AG09319 (cell line): ENCODE measurements around the gene TET2.

Source experiments
- DNase-seq: peaks from one replicate; pipeline ENCODE4 v3.0.0-alpha.2; 2010; ENCODE audit warnings: low read depth; ENCODE audit errors: extremely low read depth
- TF ChIP-seq, protein P1 (sequence below): IDR thresholded peaks from 2 replicates; pipeline ENCODE4 v1.5.1; 2011; ENCODE audit warnings: low read depth, mild to moderate bottlenecking, inconsistent platforms, low read length, moderate library complexity

Gene TET2

DNA sequence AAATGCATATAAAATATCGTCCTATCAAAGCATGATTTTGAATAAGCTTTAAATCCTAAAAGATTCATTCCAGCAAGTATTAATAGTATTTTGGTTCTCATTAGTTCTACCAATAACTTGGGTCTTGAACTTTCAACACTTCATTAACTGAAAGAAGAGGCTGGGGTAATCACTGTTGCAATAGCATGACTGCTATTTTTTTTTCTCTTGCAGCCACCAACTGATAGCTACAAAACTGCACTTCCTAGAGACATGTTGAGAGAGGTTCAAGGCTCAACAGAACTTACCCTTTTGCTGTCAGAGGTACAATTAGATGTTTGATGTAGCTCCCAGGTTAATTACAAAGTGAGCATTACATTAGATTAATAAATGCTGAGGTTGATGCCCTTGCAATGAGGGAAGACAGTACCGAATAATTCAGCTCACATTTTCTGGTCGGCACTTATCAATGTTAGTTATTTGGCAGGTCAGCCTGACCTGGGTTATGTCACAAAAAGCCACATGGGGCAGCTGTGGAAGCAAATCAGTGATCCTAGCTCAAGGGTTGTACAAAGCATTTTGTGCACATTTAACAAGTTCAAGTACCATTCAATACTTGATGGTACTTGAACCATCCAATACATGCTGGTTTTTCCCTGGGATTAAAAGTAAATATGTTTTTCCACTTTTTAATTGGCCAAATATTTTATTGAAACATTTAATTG, 29.9 kb upstream of the TET2 start:
- DNase-seq, result no peak
- TF ChIP-seq, protein P1, sequence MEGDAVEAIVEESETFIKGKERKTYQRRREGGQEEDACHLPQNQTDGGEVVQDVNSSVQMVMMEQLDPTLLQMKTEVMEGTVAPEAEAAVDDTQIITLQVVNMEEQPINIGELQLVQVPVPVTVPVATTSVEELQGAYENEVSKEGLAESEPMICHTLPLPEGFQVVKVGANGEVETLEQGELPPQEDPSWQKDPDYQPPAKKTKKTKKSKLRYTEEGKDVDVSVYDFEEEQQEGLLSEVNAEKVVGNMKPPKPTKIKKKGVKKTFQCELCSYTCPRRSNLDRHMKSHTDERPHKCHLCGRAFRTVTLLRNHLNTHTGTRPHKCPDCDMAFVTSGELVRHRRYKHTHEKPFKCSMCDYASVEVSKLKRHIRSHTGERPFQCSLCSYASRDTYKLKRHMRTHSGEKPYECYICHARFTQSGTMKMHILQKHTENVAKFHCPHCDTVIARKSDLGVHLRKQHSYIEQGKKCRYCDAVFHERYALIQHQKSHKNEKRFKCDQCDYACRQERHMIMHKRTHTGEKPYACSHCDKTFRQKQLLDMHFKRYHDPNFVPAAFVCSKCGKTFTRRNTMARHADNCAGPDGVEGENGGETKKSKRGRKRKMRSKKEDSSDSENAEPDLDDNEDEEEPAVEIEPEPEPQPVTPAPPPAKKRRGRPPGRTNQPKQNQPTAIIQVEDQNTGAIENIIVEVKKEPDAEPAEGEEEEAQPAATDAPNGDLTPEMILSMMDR, result no peak

DNA sequence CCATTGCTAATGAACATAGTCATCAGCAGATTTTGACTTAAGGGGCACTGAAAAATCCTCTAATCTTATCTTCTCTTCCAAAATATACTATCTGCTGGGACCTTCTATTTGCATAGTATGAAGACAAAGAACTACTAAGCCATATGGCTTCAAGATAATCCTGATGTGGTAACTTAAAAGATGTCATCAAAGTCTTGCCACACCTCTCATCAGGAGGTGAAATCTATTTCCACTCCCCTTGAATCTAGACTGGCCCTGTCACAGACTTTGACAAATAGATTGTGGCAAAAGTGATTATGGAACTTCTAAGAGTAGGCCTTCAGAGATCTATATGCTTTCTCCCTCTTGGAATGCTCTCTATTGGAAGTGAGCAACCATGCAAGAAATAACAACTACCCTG, 27.3 kb upstream of the TET2 start:
- no peak for DNase-seq
- TF ChIP-seq, protein P1, result no peak

DNA sequence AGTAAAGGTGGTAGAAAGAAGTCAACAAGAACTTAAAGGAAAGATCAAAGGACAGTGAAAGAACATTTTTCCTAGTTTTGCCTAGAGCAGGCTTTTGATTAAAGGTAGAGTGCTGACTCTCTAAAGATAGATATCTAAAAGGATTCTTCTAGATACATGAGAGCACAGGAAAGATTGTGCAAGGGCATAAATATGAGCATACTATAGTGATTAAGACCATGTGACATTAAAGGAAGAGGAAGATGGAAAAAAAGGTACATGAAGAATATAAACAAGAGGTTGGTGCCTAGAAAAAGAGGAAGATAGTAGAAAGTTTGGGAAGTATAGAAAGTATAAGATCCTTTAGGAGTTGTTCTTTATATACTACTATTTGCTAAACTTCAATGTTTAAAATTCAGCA, 26.1 kb upstream of the TET2 start:
- DNase-seq, result no peak

DNA sequence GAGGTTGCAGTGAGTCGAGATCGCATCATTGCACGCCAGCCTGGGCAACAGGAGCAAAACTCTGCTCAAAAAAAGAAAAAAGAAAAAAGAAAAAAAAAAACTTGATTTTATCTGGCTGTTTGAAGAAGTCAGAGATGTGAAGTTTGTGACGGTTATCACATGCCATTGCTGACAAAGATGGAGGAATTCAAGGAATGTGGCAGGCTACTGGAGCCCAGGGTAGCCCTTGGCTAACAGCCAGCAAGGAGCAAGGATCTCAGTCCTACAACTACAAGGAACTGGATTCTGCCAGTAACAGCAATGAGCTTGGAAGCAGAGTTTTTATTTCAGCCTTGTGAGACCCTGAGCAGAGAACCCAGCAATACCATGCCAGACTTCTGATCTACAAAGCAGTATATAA, 24.3 kb upstream of the TET2 start:
- DNase-seq, result no peak
- TF ChIP-seq, protein P1, result no peak

More for the DNA sequence above, 26.1 kb upstream of the TET2 start:
- TF ChIP-seq, protein P1, result no peak

DNA sequence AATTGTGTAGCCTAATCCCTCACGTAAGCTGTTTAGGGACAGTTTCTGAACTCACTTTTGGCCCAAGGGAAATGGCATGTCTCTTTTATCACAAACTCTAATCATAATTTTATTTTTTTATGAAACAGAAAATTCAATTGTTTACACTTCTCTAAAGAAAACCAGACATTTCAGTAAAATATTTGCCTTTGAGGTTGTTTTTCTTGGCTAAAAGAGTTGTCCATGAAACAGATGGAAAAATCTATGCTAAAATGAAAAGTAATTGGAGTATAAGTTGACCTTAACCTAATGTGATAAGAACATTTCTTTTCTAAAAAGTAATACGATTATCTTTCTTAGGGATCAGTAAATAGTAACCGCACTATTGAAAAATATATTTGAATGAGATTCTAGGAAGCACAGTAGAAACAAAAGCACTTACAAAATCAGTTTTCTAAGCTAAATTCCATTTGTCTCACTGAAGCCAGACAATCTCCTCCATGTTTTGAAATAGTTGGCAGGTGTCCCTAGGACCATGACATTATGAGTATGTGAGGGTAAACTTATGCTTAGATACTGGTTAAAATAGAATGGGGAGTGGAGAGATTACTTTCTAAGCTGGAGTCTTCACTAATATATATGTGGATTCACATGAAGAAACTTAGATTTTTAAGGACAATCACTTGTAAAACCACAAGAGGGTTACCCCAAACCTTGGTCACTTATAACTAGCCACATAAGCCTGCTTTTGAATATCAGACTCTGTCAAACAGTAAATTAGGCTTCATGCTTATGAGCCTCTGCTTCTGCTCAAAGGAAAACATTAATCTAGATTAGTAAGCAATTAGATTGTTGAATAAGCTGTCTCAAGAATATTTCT, 20.1 kb upstream of the TET2 start:
- DNase-seq, result no peak
- TF ChIP-seq, protein P1, result no peak

DNA sequence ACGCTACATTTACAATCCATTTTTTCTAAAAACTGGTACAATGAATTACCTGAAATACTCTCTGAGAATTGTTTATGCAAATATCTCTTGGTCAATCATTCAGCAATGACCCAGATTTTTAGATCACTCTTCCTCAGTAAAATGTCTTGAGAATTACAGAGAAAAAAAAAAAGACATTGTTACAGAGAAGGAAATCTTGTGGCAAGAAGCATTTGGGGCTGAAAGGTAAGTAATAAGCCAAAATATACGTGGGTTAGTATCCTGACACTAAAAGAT, 19.6 kb upstream of the TET2 start:
- TF ChIP-seq, protein P1, result no peak
- no peak for DNase-seq

DNA sequence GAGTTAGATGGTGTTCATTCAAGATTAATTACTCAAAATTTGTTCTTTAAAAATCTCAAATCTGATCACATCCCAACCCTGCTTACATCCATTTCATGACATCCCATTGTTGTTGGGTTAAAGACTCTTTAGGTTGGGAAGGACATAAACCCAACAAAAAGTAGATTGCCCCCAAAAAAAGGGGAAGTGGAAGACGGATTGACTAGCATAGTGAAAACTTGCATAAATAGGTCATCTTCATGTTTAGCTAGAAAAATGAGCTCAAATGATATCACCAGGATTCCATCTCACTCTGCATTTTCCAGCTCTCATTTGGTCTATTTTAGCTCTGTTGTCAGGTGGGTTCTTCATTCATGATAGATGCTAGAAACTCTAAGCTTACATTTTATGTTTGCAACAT, 18.5 kb upstream of the TET2 start:
- TF ChIP-seq, protein P1, result no peak
- DNase-seq, result no peak
